Rectal smooth muscle tissue (tissue), 1 donor: Measurements from ENCODE around the gene GREB1L.
"Not testable (repeated sequence)": the region's sequence is repeated elsewhere in the genome, so short reads cannot be mapped to it uniquely, and the experiment has no call there.

Experiments used
- H3K27ac ChIP-seq: one replicate; pipeline ENCODE4 v1.7.0; 2013; ENCODE audit warnings: low read depth, low read length, inconsistent platforms
- H3K27me3 ChIP-seq: one replicate; pipeline ENCODE4 v1.7.0; 2013; ENCODE audit warnings: low read length; ENCODE audit not compliant: control insufficient read depth, insufficient read depth
- H3K36me3 ChIP-seq: one replicate; pipeline ENCODE4 v1.7.0; 2013; ENCODE audit warnings: low read length; ENCODE audit not compliant: control insufficient read depth, insufficient read depth
- H3K4me1 ChIP-seq: one replicate; pipeline ENCODE4 v1.7.0; 2013; ENCODE audit warnings: low read length; ENCODE audit not compliant: control insufficient read depth, insufficient read depth
- H3K4me3 ChIP-seq: one replicate; pipeline ENCODE4 v1.7.0; 2013; ENCODE audit warnings: low read length
- H3K9ac ChIP-seq: one replicate; pipeline ENCODE4 v1.7.0; 2013; ENCODE audit warnings: low read length

GREB1L gene

DNA sequence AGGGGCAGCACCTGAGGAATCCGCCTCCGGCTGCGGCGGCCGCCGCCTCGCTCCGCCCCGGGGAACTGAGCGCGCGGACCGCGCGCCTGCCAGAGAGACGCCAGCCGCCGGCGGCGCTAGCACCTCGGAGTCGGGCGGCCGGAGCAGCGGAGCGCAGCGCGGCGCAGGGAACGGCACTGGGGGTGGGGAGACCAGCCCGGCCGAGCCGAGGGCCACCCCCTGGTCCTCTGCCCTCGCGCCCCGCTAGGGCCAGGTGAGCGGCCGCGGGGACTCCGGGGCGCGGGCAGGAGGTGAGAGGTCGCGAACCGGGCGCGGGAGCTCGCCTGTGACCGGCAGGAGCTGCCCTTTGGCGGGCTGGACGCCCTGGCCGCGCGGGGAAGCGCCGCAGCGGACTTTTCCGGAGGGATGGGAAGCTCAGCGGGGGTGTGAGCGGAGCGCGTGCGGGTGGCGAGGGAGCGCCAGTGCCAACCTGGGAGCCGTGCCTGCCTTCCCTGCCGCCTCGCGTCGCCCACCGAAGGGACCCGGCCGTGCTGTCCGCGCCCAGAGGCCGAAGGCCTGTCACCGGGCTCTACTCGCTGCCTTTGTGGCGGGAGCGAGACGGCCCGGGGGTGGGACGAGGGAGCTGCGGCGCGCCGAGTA, at the start of gene GREB1L:
Gene GREB1L (plus strand): TSS at position 92 of the 639 bp plus-strand sequence. CDS start 141,287 bp downstream, outside the sequence.
- no peak within 1 kb of the TSS for H3K9ac ChIP-seq
- H3K27ac ChIP-seq, result no peak within 1 kb of the TSS
- H3K4me3 ChIP-seq, result peak within 1 kb of the TSS; percentile 57
- no peaks in the 10 kb centered on the region for H3K36me3 ChIP-seq
- H3K4me1 ChIP-seq, result no peaks in the 10 kb centered on the region
- H3K27me3 ChIP-seq, result peaks cover 6% of the 10 kb centered on the region

GRCh38 chr18:21192308-21192624, 49.8 kb upstream of the GREB1L start:
- H3K4me1 ChIP-seq, result no peaks in the 10 kb centered on the region
- no peak overlapping the region for H3K27ac ChIP-seq
- no peak overlapping the region for H3K4me3 ChIP-seq
- no peak overlapping the region for H3K9ac ChIP-seq
- no peaks in the 10 kb centered on the region for H3K36me3 ChIP-seq
- H3K27me3 ChIP-seq, result no peaks in the 10 kb centered on the region

GRCh38 chr18:21194871-21195771, 46.9 kb upstream of the GREB1L start:
- Histone ChIP-seq H3K36me3 (no peaks in the 10 kb centered on the region), H3K4me3 (no peak overlapping the region), H3K27ac (no peak overlapping the region), H3K4me1 (no peaks in the 10 kb centered on the region), H3K27me3 (no peaks in the 10 kb centered on the region), H3K9ac (no peak overlapping the region)

- H3K4me3 ChIP-seq, result no peak overlapping the region
- H3K27ac ChIP-seq, result no peak overlapping the region
- H3K27me3 ChIP-seq, result no peaks in the 10 kb centered on the region
- no peak overlapping the region for H3K9ac ChIP-seq
- no peaks in the 10 kb centered on the region for H3K36me3 ChIP-seq
- H3K4me1 ChIP-seq, result no peaks in the 10 kb centered on the region
Measured at GRCh38 chr18:21196426-21196825, 45.6 kb upstream of the GREB1L start.

- Histone ChIP-seq H3K4me3 (no peak overlapping the region), H3K9ac (no peak overlapping the region), H3K27ac (no peak overlapping the region), H3K27me3 (no peaks in the 10 kb centered on the region), H3K36me3 (no peaks in the 10 kb centered on the region), H3K4me1 (no peaks in the 10 kb centered on the region)
Measured at GRCh38 chr18:21203126-21203525, 38.9 kb upstream of the GREB1L start.

DNA sequence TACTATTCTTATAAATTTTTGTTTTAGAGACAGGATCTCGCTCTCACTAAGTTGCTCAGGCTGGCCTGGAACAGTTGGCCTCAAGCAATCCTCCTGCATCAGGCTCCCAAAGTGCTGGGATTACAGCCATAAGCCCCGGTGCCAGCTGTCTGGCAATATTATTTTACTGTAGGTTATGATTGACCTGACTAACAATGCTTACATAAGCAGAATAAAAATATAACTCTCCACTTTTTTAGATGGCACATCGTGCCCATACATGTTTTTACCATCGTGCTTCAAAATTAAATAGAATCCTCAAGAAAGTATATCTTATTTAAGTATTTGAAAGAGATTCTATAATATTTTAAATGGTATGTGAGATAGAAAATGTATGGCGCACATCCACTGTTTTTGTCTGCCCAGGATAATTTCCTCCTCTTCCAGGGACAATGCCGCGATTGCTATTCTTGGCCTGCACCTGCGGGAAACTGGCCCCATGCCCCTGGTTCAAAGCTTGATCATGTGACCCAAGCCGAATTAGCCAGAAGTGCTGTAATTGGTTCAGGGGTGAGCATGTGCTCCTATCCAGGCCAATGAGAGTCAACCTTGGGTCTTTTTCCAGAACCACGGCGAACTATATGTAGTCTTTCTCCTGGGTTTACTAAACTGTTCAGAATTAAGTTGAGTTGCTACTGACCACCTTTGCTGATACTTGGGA, 38.3 kb upstream of the GREB1L start:
- no peak overlapping the region for H3K9ac ChIP-seq
- no peaks in the 10 kb centered on the region for H3K36me3 ChIP-seq
- no peaks in the 10 kb centered on the region for H3K27me3 ChIP-seq
- no peaks in the 10 kb centered on the region for H3K4me1 ChIP-seq
- no peak overlapping the region for H3K27ac ChIP-seq
- H3K4me3 ChIP-seq, result no peak overlapping the region

GRCh38 chr18:21205695-21206094, 36.3 kb upstream of the GREB1L start:
- H3K4me3 ChIP-seq, result no peak overlapping the region
- H3K9ac ChIP-seq, result no peak overlapping the region
- H3K27ac ChIP-seq, result no peak overlapping the region
- no peaks in the 10 kb centered on the region for H3K4me1 ChIP-seq
- H3K36me3 ChIP-seq, result no peaks in the 10 kb centered on the region
- no peaks in the 10 kb centered on the region for H3K27me3 ChIP-seq

DNA sequence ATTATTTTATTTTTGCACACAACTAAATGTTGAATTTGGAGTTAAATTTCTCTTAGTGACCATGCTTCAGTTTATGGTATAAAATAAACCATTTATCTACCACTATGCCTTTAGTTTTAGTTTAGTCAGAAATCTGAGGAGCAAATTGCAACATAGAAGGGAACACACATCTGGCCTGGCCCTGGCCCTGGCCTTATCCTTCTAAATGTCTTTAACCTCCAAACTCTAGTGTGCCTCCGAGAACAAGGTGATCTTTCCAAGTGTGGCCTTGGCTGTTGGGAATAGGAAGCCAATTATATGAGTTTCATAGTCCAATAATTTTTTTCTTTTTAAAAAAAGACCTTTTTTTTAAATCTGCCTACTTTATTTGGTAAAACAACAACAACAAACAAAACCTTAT, 31.8 kb upstream of the GREB1L start:
- Histone ChIP-seq H3K4me3 (no peak overlapping the region), H3K27ac (no peak overlapping the region), H3K27me3 (no peaks in the 10 kb centered on the region), H3K36me3 (no peaks in the 10 kb centered on the region), H3K9ac (no peak overlapping the region), H3K4me1 (no peaks in the 10 kb centered on the region)

- Histone ChIP-seq H3K27me3 (no peaks in the 10 kb centered on the region), H3K27ac (no peak overlapping the region), H3K9ac (no peak overlapping the region), H3K4me3 (no peak overlapping the region), H3K36me3 (no peaks in the 10 kb centered on the region), H3K4me1 (no peaks in the 10 kb centered on the region)
Measured at GRCh38 chr18:21210784-21211183, 31.2 kb upstream of the GREB1L start.

DNA sequence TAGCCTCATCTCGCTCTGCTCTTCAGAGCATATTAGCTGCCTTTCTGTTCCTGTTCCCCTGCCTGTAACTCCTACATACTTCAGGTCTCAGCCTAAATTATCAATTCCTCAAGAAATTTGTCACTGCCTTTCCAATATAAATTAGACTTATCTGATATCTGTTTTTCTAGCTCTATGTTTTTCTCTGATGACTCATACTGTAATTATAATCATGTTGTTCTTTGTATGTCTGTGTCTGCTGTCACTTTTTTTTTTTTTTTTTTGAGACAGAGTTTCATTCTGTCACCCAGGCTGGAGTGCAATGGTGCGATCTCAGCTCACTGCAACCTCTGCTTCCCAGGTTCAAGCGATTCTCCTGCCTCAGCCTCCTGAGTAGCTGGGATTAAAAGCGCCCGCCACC, 27.6 kb upstream of the GREB1L start:
- not testable (repeated sequence) for H3K9ac ChIP-seq, H3K4me3 ChIP-seq, H3K4me1 ChIP-seq, H3K36me3 ChIP-seq, H3K27ac ChIP-seq, H3K27me3 ChIP-seq

- no peak overlapping the region for H3K9ac ChIP-seq
- H3K36me3 ChIP-seq, result no peaks in the 10 kb centered on the region
- no peak overlapping the region for H3K4me3 ChIP-seq
- H3K27ac ChIP-seq, result no peak overlapping the region
- no peaks in the 10 kb centered on the region for H3K4me1 ChIP-seq
- H3K27me3 ChIP-seq, result no peaks in the 10 kb centered on the region
Measured at GRCh38 chr18:21215490-21215889, 26.5 kb upstream of the GREB1L start.

GRCh38 chr18:21218862-21219261, 23.2 kb upstream of the GREB1L start:
- Histone ChIP-seq H3K27ac (no peak overlapping the region), H3K36me3 (no peaks in the 10 kb centered on the region), H3K9ac (no peak overlapping the region), H3K4me3 (no peak overlapping the region), H3K27me3 (no peaks in the 10 kb centered on the region), H3K4me1 (no peaks in the 10 kb centered on the region)
